Liver (tissue), 3 donors: ENCODE results near the gene PC.

Source experiments
- ATF3 ChIP-seq: IDR thresholded peaks from 2 replicates; pipeline ENCODE4 v1.6.1; 2016; ENCODE audit warnings: antibody characterized with exemption
- CTCF ChIP-seq: fragments of 150-350 bp; IDR thresholded peaks from 2 replicates; pipeline ENCODE4 v1.5.1; 2017; ENCODE audit warnings: improper control_type of control experiment, low read depth, low read length; ENCODE audit not compliant: missing input control
- HNF4A ChIP-seq, 2 donors: conservative IDR thresholded peaks; 2 replicates each; pipeline ENCODE4 v1.6.1; 2016; ENCODE audit warnings: antibody characterized with exemption in 2 of 2, mild to moderate bottlenecking in 2 of 2
- MAX ChIP-seq: IDR thresholded peaks from 2 replicates; pipeline ENCODE4 v1.6.1; 2016; ENCODE audit warnings: antibody characterized with exemption
- RAD21 ChIP-seq, 2 donors: IDR thresholded peaks; 2 replicates each; pipeline ENCODE4 v1.6.1; 2016; ENCODE audit warnings: antibody characterized with exemption in 2 of 2, mild to moderate bottlenecking in 2 of 2
- REST ChIP-seq: IDR thresholded peaks from 2 replicates; pipeline ENCODE4 v1.6.1; 2016; ENCODE audit warnings: antibody characterized with exemption, mild to moderate bottlenecking
- donor health status: healthy.
- donor health status: healthy.

GRCh38 chr11:67006029-67006884, 48.1 kb upstream of the PC start:
- TF ChIP-seq CTCF (no peak), MAX (no peak), HNF4A (conservative IDR thresholded peaks at IDR 0.05) (no peak), ATF3 (no peak), REST (no peak), RAD21 (IDR thresholded peaks at IDR 0.05) (no peak)
